ENCODE measurements around the gene LIPC. TPM values are rescaled to one million over a fixed set of nuclear protein-coding genes. Genes with fewer than 3 reads are reported as not detected.

The LIPC gene
- polyA plus RNA-seq, 1 of the 3 experiments (the other 2 are of a cell fraction): not detected

DNA sequence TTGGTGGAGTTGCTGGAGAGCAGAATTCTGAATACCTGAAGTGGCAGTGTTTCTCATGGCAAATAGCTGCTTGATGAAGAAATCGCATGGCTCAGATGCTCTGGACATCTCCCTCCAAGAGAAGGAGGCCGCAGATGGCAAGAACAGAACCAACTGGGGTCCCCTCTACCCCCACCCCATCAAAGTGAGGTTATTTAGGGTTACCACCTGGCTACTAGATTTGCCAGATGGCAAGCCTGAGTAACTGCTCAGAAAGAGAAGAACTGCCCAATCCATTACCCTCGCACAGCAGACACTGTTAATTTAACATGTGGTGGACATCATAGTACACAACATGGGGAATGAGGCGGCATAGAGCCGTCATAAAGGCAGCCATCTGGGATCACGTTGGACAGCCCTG, 30.5 kb upstream of the LIPC start:
- H3K9me3 ChIP-seq: no peaks in the 10 kb centered on the region
- DNase-seq: no peak
- no peak overlapping the region for H3K4me3 ChIP-seq (ENCODE audit: low read depth in 2 of 2, low read length in 1 of 2)
- WGBS (ENCODE audit: low lambda C conversion rate): 63% methylated on average over 5 of the region's 6 CpGs
- H3K27ac ChIP-seq (ENCODE audit: low read depth in 2 of 2, low read length in 1 of 2): no peak overlapping the region
- TF ChIP-seq RCOR1 (IDR thresholded peaks at IDR 0.05; ENCODE audit: low read length) (no peak), MEF2A (IDR thresholded peaks at IDR 0.05; ENCODE audit: borderline replicate concordance, low read depth) (no peak), EP300 (IDR thresholded peaks at IDR 0.05; ENCODE audit: borderline replicate concordance in 1 of 2, low read depth in 1 of 2, low read length in 1 of 2) (no peak), RFX5 (IDR thresholded peaks at IDR 0.05; ENCODE audit: low read length) (no peak), FOXM1 (IDR thresholded peaks at IDR 0.05; ENCODE audit: low read depth) (no peak), GATA2 (CRISPR knock-in tag; IDR thresholded peaks at IDR 0.05) (no peak), SIN3A (IDR thresholded peaks at IDR 0.05; ENCODE audit: borderline replicate concordance, low read depth, low read length) (no peak)
- TF ChIP-seq, protein P1, sequence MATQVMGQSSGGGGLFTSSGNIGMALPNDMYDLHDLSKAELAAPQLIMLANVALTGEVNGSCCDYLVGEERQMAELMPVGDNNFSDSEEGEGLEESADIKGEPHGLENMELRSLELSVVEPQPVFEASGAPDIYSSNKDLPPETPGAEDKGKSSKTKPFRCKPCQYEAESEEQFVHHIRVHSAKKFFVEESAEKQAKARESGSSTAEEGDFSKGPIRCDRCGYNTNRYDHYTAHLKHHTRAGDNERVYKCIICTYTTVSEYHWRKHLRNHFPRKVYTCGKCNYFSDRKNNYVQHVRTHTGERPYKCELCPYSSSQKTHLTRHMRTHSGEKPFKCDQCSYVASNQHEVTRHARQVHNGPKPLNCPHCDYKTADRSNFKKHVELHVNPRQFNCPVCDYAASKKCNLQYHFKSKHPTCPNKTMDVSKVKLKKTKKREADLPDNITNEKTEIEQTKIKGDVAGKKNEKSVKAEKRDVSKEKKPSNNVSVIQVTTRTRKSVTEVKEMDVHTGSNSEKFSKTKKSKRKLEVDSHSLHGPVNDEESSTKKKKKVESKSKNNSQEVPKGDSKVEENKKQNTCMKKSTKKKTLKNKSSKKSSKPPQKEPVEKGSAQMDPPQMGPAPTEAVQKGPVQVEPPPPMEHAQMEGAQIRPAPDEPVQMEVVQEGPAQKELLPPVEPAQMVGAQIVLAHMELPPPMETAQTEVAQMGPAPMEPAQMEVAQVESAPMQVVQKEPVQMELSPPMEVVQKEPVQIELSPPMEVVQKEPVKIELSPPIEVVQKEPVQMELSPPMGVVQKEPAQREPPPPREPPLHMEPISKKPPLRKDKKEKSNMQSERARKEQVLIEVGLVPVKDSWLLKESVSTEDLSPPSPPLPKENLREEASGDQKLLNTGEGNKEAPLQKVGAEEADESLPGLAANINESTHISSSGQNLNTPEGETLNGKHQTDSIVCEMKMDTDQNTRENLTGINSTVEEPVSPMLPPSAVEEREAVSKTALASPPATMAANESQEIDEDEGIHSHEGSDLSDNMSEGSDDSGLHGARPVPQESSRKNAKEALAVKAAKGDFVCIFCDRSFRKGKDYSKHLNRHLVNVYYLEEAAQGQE (IDR thresholded peaks at IDR 0.05; ENCODE audit: low read depth, low read length): no peak
- TF ChIP-seq, protein P2, sequence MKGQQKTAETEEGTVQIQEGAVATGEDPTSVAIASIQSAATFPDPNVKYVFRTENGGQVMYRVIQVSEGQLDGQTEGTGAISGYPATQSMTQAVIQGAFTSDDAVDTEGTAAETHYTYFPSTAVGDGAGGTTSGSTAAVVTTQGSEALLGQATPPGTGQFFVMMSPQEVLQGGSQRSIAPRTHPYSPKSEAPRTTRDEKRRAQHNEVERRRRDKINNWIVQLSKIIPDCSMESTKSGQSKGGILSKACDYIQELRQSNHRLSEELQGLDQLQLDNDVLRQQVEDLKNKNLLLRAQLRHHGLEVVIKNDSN (IDR thresholded peaks at IDR 0.05; ENCODE audit: borderline replicate concordance, low read depth): no peak
- TF ChIP-seq, protein P3, sequence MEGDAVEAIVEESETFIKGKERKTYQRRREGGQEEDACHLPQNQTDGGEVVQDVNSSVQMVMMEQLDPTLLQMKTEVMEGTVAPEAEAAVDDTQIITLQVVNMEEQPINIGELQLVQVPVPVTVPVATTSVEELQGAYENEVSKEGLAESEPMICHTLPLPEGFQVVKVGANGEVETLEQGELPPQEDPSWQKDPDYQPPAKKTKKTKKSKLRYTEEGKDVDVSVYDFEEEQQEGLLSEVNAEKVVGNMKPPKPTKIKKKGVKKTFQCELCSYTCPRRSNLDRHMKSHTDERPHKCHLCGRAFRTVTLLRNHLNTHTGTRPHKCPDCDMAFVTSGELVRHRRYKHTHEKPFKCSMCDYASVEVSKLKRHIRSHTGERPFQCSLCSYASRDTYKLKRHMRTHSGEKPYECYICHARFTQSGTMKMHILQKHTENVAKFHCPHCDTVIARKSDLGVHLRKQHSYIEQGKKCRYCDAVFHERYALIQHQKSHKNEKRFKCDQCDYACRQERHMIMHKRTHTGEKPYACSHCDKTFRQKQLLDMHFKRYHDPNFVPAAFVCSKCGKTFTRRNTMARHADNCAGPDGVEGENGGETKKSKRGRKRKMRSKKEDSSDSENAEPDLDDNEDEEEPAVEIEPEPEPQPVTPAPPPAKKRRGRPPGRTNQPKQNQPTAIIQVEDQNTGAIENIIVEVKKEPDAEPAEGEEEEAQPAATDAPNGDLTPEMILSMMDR (IDR thresholded peaks at IDR 0.05): no peak
- TF ChIP-seq, protein P4, sequence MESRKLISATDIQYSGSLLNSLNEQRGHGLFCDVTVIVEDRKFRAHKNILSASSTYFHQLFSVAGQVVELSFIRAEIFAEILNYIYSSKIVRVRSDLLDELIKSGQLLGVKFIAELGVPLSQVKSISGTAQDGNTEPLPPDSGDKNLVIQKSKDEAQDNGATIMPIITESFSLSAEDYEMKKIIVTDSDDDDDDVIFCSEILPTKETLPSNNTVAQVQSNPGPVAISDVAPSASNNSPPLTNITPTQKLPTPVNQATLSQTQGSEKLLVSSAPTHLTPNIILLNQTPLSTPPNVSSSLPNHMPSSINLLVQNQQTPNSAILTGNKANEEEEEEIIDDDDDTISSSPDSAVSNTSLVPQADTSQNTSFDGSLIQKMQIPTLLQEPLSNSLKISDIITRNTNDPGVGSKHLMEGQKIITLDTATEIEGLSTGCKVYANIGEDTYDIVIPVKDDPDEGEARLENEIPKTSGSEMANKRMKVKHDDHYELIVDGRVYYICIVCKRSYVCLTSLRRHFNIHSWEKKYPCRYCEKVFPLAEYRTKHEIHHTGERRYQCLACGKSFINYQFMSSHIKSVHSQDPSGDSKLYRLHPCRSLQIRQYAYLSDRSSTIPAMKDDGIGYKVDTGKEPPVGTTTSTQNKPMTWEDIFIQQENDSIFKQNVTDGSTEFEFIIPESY (IDR thresholded peaks at IDR 0.05; ENCODE audit: borderline replicate concordance, low read depth): no peak
- TF ChIP-seq, protein P5, sequence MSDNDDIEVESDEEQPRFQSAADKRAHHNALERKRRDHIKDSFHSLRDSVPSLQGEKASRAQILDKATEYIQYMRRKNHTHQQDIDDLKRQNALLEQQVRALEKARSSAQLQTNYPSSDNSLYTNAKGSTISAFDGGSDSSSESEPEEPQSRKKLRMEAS (IDR thresholded peaks at IDR 0.05; ENCODE audit: low read depth): no peak
- no peak overlapping the region for H3K4me2 ChIP-seq
- H2AFZ ChIP-seq (ENCODE audit: low read depth): no peak overlapping the region
- ChIA-PET CTCF (no interaction called here), POLR2A (no interaction called here)
- peaks cover 0 to 8% of the 10 kb centered on the region in 2 experiments; a peak in 1 of 4 replicates for H3K4me1 ChIP-seq (ENCODE audit: control insufficient read depth in 1 of 2, insufficient read depth in 2 of 2, low read depth in 1 of 2, low read length in 1 of 2)
- H3K9ac ChIP-seq: no peak overlapping the region
- H3F3A ChIP-seq (replicated peaks; ENCODE audit: insufficient read depth): no peaks in the 10 kb centered on the region
- H4K20me1 ChIP-seq (ENCODE audit: insufficient read depth): no peaks in the 10 kb centered on the region
- H3K27me3 ChIP-seq (ENCODE audit: insufficient read depth): peaks cover 10% of the 10 kb centered on the region; the same call in 1 of the 2 replicates
- no peaks in the 10 kb centered on the region for H3K9me2 ChIP-seq
- H3K79me2 ChIP-seq (ENCODE audit: insufficient read depth): no peaks in the 10 kb centered on the region
- H3K36me3 ChIP-seq (replicated peaks in 1 of 2; ENCODE audit: control insufficient read depth in 1 of 2, insufficient read depth in 2 of 2, low read length in 1 of 2): no peaks in the 10 kb centered on the region
